Muscle of arm (tissue), 12 donors: ENCODE measurements around the gene SLCO3A1. TPM values are rescaled to one million over a fixed set of nuclear protein-coding genes. Genes with fewer than 3 reads are reported as not detected.
"Not testable (repeated sequence)": the region's sequence is repeated elsewhere in the genome, so short reads cannot be mapped to it uniquely, and the experiment has no call there.

ENCODE experiments used
- DNase-seq: peaks from one replicate; pipeline ENCODE4 v3.0.0-alpha.2; 2013
- polyA plus RNA-seq, 12 donors: library from polyadenylated mRNA; unstranded; fragments of 120-200 nt; gene quantifications; one replicate each; pipeline ENCODE4 v1.2.1, GENCODE V29; 2013; ENCODE audit not compliant: insufficient read length in 12 of 12

SLCO3A1 gene
- polyA plus RNA-seq, 12 donors: 3.7 to 20.6 (median 6.6) TPM; not detected in 1

DNA sequence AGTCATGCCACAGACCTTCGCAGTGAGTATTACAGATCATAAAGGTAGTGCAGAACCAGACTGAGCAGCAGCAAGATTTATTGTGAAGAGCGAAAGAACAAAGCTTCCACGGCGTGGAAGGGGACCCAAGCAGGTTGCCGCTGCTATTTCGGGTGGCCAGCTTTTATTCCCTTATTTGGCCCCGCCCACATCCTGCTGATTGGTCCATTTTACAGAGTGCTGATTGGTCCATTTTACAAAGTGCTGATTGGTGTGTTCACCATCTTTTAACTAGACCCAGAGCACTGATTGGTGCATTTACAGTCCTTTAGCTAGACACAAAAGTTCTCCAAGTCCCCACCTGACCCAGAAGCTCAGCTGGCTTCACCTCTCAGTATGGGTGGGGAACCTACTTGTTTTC is 110.2 kb downstream of the SLCO3A1 start:
- not testable (repeated sequence) for DNase-seq

DNA sequence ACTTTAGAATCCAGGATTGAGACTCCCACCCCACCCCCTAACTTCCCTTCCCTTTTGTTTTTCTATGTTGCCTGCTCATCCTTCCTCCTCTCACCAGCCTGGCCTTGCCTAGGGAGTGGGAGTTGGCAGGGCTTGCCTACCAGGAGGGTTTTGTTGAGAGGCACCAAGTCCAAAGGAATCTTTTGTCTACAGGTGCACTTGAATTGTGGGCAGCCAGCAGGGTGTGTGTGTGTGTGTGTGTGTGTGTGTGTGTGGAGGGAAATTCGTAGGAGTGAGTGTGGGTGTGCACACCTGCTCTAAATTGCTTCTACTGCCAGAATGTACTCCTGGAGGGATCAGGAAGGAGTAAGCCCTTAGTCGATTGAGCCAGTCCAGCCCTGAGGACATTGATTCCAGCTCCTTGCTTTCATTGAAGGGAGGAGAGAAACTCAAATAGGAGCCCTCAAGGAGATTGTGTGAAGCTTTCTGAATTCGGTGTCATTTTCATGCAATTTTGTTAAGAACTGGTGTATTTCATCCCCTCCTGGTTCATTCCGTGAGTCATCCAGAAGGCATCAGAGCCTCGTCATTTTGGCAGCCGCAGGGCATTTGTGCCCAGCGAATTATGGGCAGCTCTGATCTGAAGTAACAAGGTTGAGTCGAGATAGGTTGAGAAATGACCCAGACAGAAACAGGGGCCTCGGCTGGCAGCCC is 112.1 kb downstream of the SLCO3A1 start:
- no peak for DNase-seq

DNA sequence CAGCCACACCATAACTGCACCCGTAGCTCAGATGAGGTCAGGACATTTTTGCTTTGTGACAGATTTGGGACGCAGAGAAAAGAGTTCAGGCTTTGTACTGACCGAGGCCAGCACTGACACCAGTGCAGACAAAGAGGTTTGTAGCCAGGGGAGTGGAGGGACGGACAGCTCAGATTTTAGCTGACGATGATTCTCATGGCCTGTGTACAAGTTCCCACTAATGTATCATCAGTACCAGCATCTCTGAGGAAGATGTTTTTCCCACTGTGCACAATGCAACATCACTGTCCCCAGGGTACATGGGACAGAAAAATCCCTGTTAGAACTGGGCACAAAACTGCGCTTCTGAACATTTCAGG is 112.7 kb downstream of the SLCO3A1 start:
- no peak for DNase-seq

DNA sequence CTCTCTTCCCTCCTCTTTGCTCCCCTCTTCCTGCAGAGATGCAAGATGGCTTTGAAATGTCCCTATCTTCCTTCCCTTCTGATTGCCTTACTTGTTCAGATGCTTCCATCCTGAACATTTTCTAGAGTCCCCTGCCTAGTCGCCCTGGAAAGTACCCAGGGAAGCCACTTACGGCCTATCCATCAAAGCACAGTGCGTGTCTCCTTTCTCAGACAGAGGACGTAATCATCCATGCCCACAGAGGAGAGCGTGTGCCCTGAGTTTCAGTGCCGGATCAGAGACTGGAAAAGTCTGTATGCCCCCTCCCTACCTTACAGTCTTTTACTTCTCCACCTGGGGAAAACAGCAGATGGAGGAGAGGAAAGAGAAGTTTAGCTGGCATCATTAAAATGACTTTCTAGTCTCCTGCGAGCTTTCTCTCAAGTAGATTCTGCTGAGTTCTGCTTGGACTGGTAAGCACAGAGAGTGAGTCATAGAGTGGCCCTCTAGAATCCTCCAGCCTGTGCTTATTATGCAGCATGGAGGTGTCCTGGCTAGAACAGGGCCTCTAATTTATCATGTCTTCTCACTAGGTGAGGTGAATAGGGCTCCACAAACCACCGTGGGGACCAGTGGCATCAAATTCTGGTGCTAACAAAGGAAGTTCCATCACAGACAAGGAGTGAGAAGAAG is 114.6 kb downstream of the SLCO3A1 start:
- DNase-seq: no peak

DNA sequence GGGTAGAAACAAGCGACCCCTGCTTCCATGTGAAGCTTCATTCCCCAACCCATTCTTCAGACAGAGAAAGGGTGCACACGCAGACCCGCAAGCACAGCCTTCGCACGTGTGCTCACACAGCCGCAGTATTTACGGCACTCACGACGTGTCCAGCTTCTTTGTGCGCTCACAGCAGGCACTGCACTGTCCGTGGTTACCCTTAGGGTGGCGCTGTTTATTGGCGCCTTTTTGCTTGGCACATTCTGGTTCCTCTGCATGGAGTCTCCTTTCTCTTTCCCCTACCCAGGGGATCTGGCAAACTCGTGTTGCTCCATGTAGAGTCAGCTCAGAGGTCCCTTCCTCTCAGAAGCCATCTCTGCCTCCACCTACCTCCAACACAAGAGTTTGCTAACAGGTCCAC is 115.1 kb downstream of the SLCO3A1 start:
- no peak for DNase-seq

DNA sequence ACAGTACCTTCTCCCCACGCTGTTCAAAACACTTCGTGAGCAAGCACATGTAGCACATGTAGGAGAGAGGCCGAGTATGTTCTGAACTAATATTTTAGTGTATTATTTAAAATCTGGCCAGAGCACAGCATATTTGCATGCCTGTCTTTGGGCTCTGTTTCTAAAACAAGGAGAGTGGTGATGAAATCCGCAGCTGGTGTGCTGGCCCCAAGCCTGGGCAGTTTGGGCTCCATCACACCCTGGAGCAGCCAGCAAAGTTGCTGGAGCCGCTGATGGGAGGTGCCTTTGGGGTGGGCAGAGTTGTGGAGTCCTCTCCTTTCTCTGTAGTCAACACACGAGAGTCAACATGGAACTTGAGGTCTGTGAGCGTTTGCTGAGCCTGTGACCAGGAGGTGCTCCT is 116.6 kb downstream of the SLCO3A1 start:
- peak; percentile 63 for DNase-seq

DNA sequence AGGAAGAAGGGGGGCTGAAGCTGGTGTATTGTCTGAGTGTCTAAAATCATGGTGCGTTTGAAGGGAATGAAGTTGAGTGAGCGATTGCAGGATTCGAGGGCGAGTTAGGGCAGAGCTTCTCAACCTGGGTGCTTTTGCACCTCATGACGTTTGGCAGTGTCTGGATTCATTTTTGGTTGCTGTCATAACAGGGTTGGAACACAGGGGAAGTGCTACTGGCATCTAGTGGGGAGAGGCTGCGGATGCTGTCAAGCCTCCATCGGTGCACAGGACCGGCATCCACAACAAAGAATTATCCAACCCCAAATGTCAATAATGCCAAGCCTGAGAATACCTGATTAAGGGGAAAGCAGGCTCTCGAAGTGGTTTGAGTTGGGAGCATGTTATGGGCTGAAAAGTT is 120.0 kb downstream of the SLCO3A1 start:
- no peak for DNase-seq

DNA sequence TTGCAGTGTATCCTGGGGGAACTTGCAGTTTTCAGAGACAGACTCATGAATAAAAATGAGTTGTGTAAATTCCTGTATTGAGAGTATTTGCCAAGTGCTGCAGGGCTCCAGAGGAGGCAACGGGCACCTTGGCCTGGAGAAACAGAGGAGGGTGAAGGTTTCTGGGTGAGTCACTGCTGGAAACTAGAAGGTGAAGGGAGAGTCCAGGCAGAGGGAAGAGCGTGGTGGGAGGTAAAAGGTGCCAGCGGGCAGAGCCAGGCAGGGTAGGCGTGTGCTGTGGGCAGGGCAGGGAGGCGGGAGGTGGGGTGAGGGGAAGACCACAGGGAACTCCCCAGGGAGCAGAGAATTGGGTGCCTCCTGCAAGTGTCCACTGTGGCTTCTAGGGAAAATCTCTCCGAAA is 120.8 kb downstream of the SLCO3A1 start:
- DNase-seq: no peak

DNA sequence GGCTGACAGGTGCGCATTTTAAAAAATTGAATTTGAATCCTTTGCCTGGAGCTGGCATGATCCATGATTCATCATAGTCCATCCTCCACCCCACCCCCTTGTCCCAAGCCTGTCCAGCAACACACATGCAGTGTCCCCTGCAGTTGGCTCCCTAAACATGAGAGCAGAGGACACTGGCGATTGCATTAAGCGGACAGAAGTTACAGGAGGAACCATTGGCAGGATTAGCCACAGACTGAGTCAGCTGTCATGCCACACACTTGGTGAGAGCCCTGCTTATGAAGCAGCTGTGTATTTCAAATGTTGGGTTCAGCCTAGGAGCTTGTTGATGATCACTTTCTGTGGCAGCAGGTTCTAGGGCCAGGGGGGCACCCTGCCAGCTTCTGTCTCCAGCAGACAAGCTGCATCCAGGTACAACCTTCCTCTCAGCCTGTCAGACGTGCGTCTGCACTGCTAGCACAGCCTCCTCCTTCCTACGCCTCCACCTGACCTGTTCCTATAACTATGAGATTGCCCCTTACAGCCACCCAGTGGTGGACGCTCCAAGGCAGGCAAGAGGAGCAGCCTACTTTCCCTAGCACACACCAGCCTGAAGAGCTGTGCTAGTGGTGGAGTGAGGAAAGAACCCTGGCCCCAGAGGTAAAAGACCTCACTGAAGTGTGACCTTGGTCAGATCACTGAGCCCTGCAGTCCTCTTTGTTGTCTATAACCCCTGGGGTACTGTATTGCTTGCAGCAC is 121.9 kb downstream of the SLCO3A1 start:
- DNase-seq: no peak

DNA sequence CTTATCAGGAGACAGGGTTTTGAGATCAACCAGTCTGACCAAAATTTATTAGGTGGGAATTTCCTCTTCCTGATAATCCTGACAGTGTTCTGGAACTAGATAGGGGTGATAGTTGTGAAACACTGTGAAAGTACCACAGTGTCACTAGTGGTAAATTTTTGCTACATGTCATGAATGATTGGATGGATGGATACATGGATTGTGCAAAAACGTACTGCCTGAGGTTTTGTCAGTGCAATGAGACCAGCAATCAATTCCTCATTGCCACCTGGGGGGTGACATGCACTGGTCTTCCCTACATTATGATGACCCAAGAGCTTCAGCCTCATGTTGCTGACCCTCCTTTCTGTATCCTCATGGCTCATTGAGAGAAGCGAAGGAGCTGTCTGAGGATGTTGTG is 123.5 kb downstream of the SLCO3A1 start:
- DNase-seq: no peak

DNA sequence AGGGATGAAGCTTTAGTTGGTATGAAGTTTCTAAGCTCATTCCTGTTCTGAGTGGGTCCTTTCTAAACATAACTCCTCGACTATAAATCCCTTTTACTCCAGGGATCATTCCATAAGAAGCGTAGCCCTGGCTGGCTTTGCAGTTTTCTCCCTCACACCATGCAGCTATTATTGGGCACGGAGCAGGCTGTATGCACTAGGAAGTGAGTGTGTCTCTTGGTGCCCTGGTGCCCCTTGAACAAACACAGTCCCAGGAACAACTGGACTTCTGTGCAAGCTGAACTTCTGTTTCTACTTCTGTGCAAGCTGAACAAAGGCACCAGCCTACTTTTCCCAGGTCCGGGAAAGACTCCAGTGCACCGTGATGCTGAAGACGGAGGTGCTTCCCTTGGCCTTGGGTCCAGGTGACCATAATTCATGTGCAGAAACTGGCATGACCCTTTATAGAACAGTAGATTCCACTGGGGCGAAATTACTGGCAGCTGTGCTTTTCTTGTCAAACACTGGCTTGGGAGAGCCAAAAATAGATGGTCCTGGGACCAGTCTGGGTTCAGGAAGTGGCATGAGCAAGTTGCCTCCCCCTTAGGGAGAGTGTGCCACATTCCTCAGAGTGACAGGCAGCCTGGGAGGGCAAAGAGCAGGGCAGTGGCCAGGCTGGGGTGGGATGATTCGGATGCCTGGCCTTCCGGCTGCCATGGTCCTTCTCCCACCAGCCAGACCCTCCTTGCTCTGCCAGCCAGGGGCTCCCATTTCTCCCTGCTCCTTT is 127.2 kb downstream of the SLCO3A1 start:
- no peak for DNase-seq

DNA sequence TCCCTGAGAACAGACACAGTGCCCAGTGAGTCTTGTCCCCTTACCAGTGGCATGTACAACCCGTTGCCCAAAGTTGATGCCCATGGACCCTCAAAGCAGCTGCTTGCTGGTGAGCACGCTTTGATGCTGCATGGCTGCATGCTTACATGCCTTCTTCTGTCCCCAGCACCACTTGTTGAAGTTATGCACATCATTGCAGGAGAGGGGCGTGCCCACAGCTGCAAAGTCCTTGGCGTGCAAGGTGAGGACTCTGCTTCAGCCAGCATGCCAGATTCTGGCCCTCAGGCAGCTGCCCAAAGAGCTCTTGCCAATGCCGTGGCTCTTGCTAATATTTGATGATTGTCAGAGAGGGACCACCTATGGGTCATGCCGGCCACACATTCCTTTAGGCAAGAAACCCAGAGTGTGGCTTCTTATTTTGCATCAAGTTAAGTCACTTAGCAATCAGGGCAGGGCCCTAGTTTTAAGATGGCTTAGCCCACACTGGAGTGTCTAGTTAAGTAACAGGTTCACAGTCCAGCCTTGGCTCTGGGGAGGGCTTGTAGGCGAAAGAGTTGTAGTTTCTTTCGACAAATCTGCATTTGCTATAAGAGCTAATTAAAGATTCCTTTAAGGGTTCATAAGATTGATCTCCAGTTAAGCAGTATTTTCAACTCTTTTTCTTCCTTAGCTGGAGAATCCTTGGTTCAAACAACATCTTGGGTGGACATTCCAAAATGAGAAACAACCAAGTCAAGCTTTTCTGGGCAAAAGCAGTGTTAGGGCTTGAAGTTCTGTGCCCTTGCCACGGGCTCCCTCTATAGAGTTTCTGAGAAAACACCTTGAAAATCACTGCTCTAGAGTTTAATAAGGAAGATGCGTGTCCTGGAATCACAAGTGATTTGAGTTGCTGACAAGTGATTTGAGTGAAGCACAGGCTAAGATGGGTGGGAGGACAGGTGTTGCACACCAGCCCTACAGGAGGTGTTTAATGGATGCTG is 128.6 kb downstream of the SLCO3A1 start:
- DNase-seq: no peak

DNA sequence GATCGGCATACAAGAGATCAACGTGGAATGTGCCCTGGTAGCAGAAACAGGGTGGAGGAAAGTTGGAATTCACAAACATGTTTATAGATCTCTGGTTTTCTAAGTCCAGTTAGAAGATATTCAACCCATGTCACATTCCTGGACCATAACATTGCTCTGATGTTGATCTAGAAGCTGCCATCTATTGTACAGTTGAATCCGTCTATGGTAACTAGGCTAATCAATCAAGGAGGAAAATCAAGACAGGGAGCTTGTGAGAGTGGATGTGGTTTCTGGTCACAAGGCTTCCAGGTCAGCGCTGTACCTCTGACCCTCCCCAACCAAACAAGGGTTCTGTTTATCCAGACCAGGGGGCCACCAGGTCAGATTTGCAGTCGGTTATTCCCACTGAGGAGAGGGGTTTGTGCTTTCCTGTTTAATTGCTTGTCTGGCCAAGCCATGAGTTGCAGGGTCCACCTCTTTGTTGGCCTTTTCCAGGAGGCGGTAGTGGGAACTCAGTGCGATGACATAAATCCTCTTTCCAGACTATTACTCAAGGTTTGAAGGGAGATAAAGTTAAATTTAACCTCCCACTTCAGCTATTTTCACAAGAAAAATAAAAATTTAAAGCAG is 130.3 kb downstream of the SLCO3A1 start:
- DNase-seq: no peak

DNA sequence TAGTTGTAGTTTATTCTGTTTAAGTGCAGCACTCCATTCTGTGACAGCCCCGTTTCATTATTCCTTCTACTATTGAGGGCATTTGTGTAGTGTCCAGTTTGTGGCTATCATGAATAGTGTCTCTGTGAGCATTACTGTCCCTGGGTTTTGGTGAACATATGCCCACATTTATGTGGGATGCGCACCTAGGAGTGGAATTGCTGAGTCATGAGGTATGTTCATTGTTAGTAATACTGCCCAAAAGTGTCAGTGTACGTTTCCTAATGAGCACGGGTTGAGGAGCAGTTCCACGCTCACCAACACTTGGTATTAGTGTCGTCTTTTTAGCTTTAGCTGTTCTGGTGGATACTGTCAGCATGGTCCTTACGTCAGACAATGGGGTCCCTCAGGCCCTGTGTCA is 131.8 kb downstream of the SLCO3A1 start:
- DNase-seq: no peak

DNA sequence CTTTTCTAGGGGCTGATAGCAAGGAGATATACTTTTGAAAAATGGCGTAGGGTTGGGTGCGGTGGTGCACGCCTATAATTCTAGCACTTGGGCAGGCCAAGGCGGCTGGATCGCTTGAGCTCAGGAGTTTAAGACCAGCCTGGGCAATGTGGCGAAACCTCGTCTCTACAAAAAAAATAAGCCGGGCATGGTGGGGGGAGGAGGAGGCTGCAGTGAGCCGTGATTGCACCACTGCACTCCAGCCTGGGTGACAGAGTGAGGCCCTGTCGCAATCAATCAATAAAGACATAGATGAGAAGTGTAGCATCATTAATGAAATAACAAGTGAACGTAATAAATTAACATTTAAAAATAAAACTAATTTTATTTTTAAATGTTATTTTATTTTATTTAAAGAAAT is 134.6 kb downstream of the SLCO3A1 start:
- no peak for DNase-seq

DNA sequence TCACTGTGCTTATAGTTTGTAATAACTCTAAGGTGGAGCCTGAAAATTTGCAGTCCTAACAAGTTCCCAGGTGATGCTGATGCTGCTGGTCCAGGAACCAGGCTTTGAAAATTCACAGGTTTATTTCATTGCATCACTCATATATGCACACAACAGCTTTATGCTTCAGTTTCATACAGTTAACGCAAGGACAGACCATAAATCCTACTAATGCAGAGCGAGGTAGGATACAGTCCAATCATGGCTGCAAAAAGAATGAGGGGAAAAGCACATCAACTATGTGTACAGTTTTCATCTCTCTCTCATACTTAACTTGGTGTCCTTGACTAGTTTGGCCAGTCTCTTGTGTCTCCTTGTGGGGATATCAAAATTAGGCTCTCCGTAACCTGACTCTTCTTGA is 135.1 kb downstream of the SLCO3A1 start:
- DNase-seq: no peak

DNA sequence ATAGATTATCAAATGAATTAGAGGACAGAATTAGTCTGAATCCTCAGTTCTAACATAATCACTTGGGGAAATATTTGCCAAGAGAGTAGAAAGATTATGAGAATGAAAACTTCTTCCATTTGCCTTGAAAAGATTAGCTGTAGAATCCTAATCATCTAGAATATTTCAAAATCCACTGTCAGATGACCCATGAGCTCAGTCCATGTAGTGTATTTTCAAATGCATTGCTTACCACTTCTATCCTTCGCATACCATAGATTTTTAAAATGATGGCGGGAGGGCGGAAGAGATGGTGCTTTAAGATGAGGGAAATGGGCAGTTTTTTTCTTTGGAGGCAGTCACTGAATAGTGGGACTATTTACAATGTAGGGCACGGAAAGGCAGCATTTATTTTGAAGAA is 136.3 kb downstream of the SLCO3A1 start:
- DNase-seq: no peak

DNA sequence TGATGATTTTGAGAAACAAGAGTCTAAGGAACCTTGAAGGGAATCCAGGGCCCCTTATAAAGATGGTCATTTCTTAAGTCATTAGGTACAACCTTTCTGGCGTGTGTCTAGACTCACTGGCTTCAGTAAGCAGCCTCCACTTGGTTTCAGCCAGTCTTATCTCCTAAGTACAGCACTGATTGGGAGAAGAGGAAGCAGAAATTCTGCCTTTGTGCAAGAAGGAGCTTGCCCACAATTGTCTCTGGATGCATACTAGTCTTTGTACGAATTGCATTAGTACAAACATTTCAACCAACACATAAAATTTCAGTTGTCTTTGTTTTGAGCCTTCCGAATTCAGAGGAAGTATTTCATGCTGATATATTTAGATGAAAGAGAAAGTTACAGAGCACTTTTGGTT is 139.4 kb downstream of the SLCO3A1 start:
- no peak for DNase-seq

DNA sequence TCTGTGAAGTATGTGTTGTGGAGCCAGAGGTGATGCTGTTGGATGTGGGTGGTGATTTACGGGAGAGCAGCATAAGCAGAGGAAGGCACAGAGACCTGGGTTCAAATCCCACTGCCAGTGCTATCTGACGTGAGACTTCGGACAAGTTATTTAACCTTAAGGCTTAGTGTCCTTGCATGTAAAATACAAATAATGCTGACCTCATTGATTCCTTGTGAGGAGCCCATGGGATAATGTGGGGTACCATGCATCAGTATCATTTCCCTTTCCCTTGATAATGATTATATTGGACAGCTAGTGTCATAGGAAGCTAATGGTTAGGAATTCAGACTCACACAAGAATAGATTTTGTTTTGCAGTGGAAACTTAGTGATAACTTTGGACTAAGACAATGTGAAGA is 141.6 kb downstream of the SLCO3A1 start:
- DNase-seq: no peak

DNA sequence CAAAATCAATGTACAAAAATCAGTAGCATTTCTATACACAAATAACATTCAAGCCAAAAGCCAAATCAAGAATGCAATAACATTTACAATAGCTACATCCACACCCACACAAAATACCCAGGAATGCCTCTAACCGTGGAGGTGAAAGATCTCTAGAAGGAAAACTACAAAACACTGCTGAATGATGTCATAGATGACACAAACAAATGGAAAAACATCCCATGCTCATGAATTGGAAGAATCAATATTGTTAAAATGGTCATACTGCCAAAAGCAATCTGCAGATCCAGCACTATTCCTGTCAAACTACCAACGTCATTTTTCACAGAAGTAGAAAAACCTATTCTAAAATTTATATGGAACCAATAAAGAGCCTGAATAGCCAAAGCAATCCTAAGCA is 143.7 kb downstream of the SLCO3A1 start:
- DNase-seq: no peak

DNA sequence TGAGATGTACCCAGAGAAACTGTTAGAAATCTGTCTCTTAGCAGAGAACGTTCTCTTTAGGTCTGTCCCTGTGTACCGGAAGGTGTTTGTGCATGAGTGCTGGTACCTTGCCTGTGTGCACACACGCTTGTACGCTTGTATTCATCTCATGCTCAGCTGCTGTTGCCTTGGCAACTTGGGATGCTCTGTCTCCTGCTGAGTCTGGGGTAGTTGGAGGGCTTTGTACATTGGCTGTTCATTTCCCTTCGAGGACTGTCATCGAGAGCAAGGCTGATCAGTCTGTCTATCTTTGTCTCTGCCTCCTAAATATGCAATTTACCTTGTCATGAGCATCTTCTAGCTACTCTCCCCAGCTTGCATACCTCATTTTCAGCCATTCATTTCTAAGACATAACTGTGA is 147.2 kb downstream of the SLCO3A1 start:
- DNase-seq: no peak
